ENCODE results near the gene BNC1.

The BNC1 gene

DNA sequence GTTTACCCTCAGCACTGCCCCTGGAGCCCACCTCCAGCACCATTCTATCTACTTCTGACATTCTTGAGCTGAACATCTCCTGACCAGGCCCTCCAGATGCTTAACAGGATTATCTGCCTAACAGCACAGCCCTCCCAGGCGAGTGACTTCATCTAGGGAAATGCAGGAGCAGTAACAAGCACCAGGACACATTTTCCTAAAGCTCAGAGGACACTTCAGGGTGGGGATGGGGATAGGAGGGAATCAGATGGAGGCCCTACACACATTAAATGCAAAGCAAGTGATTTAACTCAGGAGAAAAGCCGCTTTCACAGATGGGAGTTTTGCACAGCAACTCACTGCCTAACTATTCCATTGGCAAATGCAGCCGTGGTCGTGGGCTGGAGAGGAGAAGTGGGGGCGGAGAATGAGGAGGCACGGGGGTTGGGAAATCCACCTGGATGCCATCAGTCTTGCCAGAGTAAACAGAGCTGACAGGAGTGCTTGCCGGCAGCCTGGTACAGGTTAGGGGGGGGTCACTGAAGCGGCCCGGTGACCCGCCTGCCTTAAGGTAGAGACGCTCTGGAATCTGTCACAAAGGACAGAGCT, 21.3 kb upstream of the BNC1 start:
- H3K4me3 ChIP-seq (ENCODE audit: low read depth, low read length), result no peak overlapping the region
- no peak for DNase-seq (ENCODE audit: low read depth)

DNA sequence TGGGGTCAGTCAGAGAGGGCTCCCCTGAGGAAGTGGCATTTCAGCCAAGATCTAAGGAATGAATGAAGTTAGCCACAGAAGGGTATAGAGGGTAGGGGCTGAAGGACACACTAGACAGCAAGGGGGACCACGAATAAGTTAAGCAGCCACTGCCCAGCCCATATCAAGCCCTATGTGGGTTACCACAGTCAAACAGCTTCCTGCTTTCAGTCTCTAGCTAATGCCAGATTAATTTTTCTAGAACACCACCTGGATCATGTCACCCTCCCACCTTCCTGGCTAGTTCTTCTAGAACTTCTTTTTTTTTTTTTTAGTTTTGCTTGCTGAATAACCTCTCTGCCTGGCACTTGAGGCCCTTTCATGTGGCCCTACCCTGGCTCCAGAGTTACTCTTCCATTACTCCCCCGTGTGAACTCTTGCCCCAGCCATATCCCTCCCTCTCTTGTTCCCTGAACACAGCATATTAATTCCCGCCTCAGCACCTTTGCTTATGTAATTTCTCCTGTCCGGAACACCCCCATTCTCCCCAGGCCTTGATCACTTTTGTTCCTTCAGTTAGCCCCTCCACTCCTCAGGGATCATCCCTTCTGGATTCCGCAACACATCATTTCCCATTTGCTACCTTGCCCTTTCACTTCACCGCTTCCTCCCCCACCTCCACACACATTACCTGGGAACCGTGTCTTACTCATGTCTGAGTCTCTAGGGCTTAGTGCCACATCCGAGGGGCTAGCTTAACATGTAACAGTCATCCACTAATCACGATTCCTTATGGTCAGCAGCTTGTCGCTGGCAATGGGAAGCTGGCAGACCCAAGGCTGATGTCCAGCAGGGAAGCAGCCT, 20.6 kb upstream of the BNC1 start:
- no peak overlapping the region for H3K4me3 ChIP-seq (ENCODE audit: low read depth, low read length)
- TF ChIP-seq, protein P1, sequence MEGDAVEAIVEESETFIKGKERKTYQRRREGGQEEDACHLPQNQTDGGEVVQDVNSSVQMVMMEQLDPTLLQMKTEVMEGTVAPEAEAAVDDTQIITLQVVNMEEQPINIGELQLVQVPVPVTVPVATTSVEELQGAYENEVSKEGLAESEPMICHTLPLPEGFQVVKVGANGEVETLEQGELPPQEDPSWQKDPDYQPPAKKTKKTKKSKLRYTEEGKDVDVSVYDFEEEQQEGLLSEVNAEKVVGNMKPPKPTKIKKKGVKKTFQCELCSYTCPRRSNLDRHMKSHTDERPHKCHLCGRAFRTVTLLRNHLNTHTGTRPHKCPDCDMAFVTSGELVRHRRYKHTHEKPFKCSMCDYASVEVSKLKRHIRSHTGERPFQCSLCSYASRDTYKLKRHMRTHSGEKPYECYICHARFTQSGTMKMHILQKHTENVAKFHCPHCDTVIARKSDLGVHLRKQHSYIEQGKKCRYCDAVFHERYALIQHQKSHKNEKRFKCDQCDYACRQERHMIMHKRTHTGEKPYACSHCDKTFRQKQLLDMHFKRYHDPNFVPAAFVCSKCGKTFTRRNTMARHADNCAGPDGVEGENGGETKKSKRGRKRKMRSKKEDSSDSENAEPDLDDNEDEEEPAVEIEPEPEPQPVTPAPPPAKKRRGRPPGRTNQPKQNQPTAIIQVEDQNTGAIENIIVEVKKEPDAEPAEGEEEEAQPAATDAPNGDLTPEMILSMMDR (IDR thresholded peaks at IDR 0.05; ENCODE audit: low read depth, low read length), result no peak
- TF ChIP-seq MYC (IDR thresholded peaks at IDR 0.05; ENCODE audit: low read depth, low read length) (no peak), POLR2A (IDR thresholded peaks at IDR 0.05; ENCODE audit: extremely low read depth, insufficient read length) (no peak)
- TF ChIP-seq, protein P2, sequence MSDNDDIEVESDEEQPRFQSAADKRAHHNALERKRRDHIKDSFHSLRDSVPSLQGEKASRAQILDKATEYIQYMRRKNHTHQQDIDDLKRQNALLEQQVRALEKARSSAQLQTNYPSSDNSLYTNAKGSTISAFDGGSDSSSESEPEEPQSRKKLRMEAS (IDR thresholded peaks at IDR 0.05; ENCODE audit: low read depth, low read length), result no peak
- no peak for DNase-seq (ENCODE audit: low read depth)

More for the DNA sequence above, 21.3 kb upstream of the BNC1 start:
- TF ChIP-seq, protein P2 (IDR thresholded peaks at IDR 0.05; ENCODE audit: low read depth, low read length), result no peak
- TF ChIP-seq MYC (IDR thresholded peaks at IDR 0.05; ENCODE audit: low read depth, low read length) (no peak), POLR2A (IDR thresholded peaks at IDR 0.05; ENCODE audit: extremely low read depth, insufficient read length) (no peak)
- TF ChIP-seq, protein P1 (IDR thresholded peaks at IDR 0.05; ENCODE audit: low read depth, low read length), result no peak

DNA sequence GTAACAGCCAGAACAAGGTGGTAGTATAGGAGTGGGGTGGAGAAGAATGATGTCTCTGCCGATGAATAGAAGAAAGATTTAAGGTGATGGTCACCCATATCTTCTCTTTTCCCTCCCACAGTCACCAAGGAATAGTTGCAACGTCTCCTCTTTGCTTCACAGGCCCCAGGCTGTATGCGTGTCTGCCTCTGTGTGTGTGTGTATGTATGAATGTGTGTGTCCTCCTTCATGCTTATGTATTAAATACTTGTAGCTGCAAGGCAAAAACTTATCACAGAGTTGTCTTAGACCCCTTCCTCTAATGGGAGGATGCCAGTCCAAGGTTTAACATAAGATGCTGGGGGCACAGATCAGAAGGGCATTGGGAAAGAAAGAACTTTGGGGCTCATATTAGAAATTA, 19.1 kb upstream of the BNC1 start:
- H3K4me3 ChIP-seq (ENCODE audit: low read depth, low read length), result no peak overlapping the region
- TF ChIP-seq, protein P1 (IDR thresholded peaks at IDR 0.05; ENCODE audit: low read depth, low read length), result no peak
- TF ChIP-seq MYC (IDR thresholded peaks at IDR 0.05; ENCODE audit: low read depth, low read length) (no peak), POLR2A (IDR thresholded peaks at IDR 0.05; ENCODE audit: extremely low read depth, insufficient read length) (no peak)
- TF ChIP-seq, protein P2 (IDR thresholded peaks at IDR 0.05; ENCODE audit: low read depth, low read length), result no peak
- DNase-seq (ENCODE audit: low read depth), result no peak

DNA sequence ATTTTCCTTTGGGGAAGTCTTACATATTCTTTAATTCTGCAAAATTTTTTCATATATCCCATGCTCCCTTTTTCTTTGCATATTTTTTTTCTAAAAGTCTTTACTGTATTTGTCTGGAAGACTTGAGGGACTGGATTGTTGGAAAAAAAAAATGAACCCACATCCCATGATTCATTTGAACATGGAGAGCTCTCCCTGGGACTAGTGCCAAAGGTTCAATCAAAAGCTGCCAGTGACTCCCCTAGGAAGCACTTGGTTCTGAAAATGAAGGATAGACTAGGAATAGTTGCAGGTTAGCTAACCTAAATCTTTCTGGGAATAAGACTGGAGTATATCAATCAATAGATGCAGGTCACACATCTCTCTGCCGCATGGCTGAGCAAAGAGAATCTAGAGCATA, 16.4 kb upstream of the BNC1 start:
- DNase-seq (ENCODE audit: low read depth), result no peak
- TF ChIP-seq, protein P1 (IDR thresholded peaks at IDR 0.05; ENCODE audit: low read depth, low read length), result no peak
- TF ChIP-seq, protein P2 (IDR thresholded peaks at IDR 0.05; ENCODE audit: low read depth, low read length), result no peak
- TF ChIP-seq POLR2A (IDR thresholded peaks at IDR 0.05; ENCODE audit: extremely low read depth, insufficient read length) (no peak), MYC (IDR thresholded peaks at IDR 0.05; ENCODE audit: low read depth, low read length) (no peak)
- no peak overlapping the region for H3K4me3 ChIP-seq (ENCODE audit: low read depth, low read length)

DNA sequence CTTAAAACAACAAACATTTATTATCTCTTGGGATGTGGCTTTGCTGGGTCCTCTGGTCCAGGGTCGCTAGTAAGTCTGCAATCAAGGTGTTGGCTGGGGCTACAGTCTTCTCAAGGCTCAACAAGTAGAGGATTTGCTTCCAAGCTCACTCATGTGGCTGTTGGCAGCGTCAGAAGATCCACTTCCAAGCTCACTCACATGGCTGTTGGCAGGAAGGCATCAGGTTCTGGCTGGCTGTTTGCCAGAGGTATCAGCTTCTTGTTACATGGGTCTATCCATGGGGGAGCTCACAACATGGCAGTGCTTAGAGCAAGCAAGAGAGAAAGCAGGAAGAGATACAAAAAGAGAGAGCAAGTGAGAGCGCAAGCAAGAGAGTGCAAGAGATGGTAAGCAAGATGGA, 15.0 kb upstream of the BNC1 start:
- no peak for DNase-seq (ENCODE audit: low read depth)
- TF ChIP-seq, protein P1 (IDR thresholded peaks at IDR 0.05; ENCODE audit: low read depth, low read length), result no peak
- no peak for TF ChIP-seq POLR2A (IDR thresholded peaks at IDR 0.05; ENCODE audit: extremely low read depth, insufficient read length)
- TF ChIP-seq, protein P2 (IDR thresholded peaks at IDR 0.05; ENCODE audit: low read depth, low read length), result no peak
- no peak for TF ChIP-seq MYC (IDR thresholded peaks at IDR 0.05; ENCODE audit: low read depth, low read length)
- no peak overlapping the region for H3K4me3 ChIP-seq (ENCODE audit: low read depth, low read length)

Data from NB4 (cell line).